ENCODE measurements around the gene SMOC1. TPM values are rescaled to one million over a fixed set of nuclear protein-coding genes. Genes with fewer than 3 reads are reported as not detected.

The SMOC1 gene
- total and polyA plus RNA-seq, 7 experiments from 2014 or later, result 0.71 TPM; not detected in 6

DNA sequence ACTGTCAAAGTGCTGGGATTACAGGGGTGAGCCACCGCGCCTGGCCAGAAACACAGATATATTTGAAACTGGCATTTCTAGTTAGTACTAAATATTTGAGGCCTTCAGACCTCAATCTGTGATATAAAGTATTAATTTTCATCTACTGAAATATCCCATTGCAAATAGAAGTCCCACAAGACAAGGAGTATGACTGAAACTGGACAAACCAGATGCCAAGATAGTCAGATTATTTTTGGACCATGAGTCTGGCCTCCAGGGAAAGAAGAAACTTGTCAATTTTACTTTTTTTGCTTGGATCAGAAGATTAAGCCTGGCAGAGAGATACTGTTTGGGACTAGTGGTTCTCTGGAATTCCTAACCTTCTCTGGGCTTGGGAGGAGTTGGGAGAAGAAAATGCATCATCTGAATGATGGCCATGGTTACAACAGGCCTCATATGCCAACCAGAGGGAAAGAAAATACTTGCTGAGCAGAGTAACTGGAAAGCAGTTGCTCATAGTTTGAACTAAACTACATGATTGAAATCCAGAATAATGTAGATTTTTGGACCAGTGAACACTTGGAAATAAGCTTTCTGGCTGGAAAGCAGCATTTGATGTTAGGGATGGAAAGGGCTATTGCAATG lies 2.9 kb upstream of the SMOC1 start:
- no peak overlapping the region for H3K4me3 Mint-ChIP-seq
- Histone ChIP-seq H3K4me1 (ENCODE audit: control insufficient read depth in 2 of 2, insufficient read depth in 2 of 2, low read length in 2 of 2) (no peaks in the 10 kb centered on the region), H3K27ac (ENCODE audit: low read depth, low read length) (no peak overlapping the region), H3K36me3 (ENCODE audit: control insufficient read depth in 2 of 3, insufficient read depth in 3 of 3, low read length in 3 of 3) (no peaks in the 10 kb centered on the region), H3K9me3 (ENCODE audit: control insufficient read depth in 2 of 3, low read length in 3 of 3) (no peaks in the 10 kb centered on the region), H3K4me3 (ENCODE audit: low read length) (no peak overlapping the region), H3K27me3 (ENCODE audit: control insufficient read depth in 2 of 2, insufficient read depth in 2 of 2, low read length in 2 of 2) (no peaks in the 10 kb centered on the region)
- H3K36me3 Mint-ChIP-seq, result no peaks in the 10 kb centered on the region
- intact Hi-C loops (cut with micrococcal nuclease), result no loop called here
- H3K27me3 Mint-ChIP-seq, result peaks cover 36 to 54% (median 43%) of the 10 kb centered on the region in 5 donors
- peaks cover 0 to 7% (median 0%) of the 10 kb centered on the region in 7 donors for H3K4me1 Mint-ChIP-seq
- POLR2A ChIA-PET, result no interaction called here
- no peak for DNase-seq
- no peak overlapping the region for H3K27ac Mint-ChIP-seq
- no peak for ATAC-seq
- H3K9me3 Mint-ChIP-seq, result peaks cover 0 to 16% (median 1%) of the 10 kb centered on the region in 11 donors
- CTCF ChIA-PET, result no interaction called here

DNA sequence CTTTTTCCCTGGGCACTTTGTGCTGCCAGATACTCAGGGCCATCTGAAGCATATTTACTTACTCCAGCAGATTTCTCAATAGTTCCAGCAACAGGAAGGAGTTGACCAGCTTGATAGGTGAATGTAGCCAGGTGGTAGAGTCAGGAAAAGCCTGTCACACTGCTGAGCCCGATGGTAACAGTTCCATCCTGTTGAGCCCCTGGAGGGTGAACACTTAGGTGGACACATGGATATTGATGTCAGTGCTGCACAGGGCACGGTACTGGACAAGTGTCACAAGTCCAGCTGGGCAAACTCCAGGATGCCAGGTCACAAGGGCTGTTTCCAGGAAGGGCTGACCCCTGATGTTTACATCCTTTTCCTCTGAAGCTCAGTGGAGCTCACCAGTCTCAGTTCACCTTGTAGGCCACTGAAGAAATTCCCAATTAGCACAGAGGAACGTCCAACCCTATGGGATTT lies 2.3 kb upstream of the SMOC1 start:
- no peak overlapping the region for H3K4me3 Mint-ChIP-seq
- no peaks in the 10 kb centered on the region for H3K9me3 ChIP-seq (ENCODE audit: control insufficient read depth in 2 of 3, low read length in 3 of 3)
- no peak for ATAC-seq
- no peak overlapping the region for H3K27ac ChIP-seq (ENCODE audit: low read depth, low read length)
- peaks cover 0 to 7% (median 0%) of the 10 kb centered on the region in 7 donors for H3K4me1 Mint-ChIP-seq
- POLR2A ChIA-PET, result no interaction called here
- peaks cover 0 to 16% (median 1%) of the 10 kb centered on the region in 11 donors for H3K9me3 Mint-ChIP-seq
- H3K27ac Mint-ChIP-seq, result no peak overlapping the region
- H3K4me3 ChIP-seq (ENCODE audit: low read length), result no peak overlapping the region
- no peaks in the 10 kb centered on the region for H3K27me3 ChIP-seq (ENCODE audit: control insufficient read depth in 2 of 2, insufficient read depth in 2 of 2, low read length in 2 of 2)
- peaks cover 41 to 59% (median 48%) of the 10 kb centered on the region in 5 donors for H3K27me3 Mint-ChIP-seq
- H3K4me1 ChIP-seq (ENCODE audit: control insufficient read depth in 2 of 2, insufficient read depth in 2 of 2, low read length in 2 of 2), result no peaks in the 10 kb centered on the region
- H3K36me3 Mint-ChIP-seq, result no peaks in the 10 kb centered on the region
- H3K36me3 ChIP-seq (ENCODE audit: control insufficient read depth in 2 of 3, insufficient read depth in 3 of 3, low read length in 3 of 3), result no peaks in the 10 kb centered on the region
- DNase-seq, result no peak
- CTCF ChIA-PET, result no interaction called here
- intact Hi-C loops (cut with micrococcal nuclease), result no loop called here

DNA sequence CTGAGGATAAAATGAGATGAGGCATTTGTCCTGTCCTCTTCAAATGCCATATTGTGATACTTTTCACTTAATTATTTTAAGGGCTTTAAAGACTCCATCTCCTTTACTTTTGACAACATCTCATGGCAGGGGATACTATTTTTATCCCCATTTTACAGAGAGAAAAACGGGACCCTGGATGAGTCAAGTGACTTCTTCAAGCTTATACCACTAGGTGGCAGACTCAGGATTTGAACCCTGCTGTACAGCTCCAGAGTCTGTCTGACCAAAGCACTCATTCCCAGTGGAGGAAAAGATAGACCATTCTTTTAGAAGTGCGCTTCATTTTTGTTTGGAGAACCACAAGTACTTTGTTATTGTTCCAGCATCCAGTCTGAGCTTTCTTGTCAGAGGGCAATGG lies 1.7 kb upstream of the SMOC1 start:
- Mint-ChIP-seq H3K36me3 (no peaks in the 10 kb centered on the region), H3K4me1 (peaks cover 0 to 7% (median 0%) of the 10 kb centered on the region in 7 donors), H3K9me3 (peaks cover 0 to 16% (median 1%) of the 10 kb centered on the region in 11 donors), H3K27ac (no peak overlapping the region), H3K27me3 (peaks cover 45 to 65% (median 53%) of the 10 kb centered on the region in 5 donors), H3K4me3 (no peak overlapping the region)
- no peak overlapping the region for H3K4me3 ChIP-seq (ENCODE audit: low read length)
- no peaks in the 10 kb centered on the region for H3K36me3 ChIP-seq (ENCODE audit: control insufficient read depth in 2 of 3, insufficient read depth in 3 of 3, low read length in 3 of 3)
- intact Hi-C loops (cut with micrococcal nuclease), result no loop called here
- H3K4me1 ChIP-seq (ENCODE audit: control insufficient read depth in 2 of 2, insufficient read depth in 2 of 2, low read length in 2 of 2), result no peaks in the 10 kb centered on the region
- no peak for ATAC-seq
- CTCF ChIA-PET, result no interaction called here
- no peak overlapping the region for H3K27ac ChIP-seq (ENCODE audit: low read depth, low read length)
- POLR2A ChIA-PET, result no interaction called here
- no peak for DNase-seq
- peaks cover 0 to 3% of the 10 kb centered on the region in 2 donors for H3K27me3 ChIP-seq (ENCODE audit: control insufficient read depth in 2 of 2, insufficient read depth in 2 of 2, low read length in 2 of 2)
- no peaks in the 10 kb centered on the region for H3K9me3 ChIP-seq (ENCODE audit: control insufficient read depth in 2 of 3, low read length in 3 of 3)

DNA sequence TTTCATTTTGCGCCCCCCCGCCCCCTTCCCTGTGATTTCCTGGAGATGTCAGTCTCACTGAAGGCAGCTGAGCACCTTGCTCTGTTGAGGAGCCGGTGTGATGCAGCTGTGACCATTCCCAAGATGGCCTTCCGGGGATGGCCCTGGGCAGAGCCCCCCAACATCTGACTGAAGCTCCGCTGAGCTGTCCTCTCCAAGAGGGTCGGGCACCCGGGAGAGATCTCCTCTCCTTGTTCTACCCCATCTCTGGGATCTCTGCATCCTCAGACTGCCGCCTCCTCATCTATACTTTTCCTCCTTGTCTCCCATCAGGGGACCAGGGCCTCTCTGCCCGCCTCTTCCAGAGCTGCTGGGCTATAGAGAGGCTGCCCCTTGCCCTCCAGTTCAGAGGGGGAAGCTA lies 965 bp upstream of the SMOC1 start:
- ChIA-PET CTCF (no interaction called here), POLR2A (no interaction called here)
- Histone ChIP-seq H3K9me3 (ENCODE audit: control insufficient read depth in 2 of 3, low read length in 3 of 3) (no peaks in the 10 kb centered on the region), H3K4me1 (ENCODE audit: control insufficient read depth in 2 of 2, insufficient read depth in 2 of 2, low read length in 2 of 2) (no peaks in the 10 kb centered on the region), H3K4me3 (ENCODE audit: low read length) (no peak overlapping the region), H3K36me3 (ENCODE audit: control insufficient read depth in 2 of 3, insufficient read depth in 3 of 3, low read length in 3 of 3) (no peaks in the 10 kb centered on the region), H3K27ac (ENCODE audit: low read depth, low read length) (no peak overlapping the region), H3K27me3 (ENCODE audit: control insufficient read depth in 2 of 2, insufficient read depth in 2 of 2, low read length in 2 of 2) (peaks cover 0 to 4% of the 10 kb centered on the region in 2 donors)
- DNase-seq (no peak), ATAC-seq (no peak)
- Mint-ChIP-seq H3K4me1 (peaks cover 0 to 7% (median 0%) of the 10 kb centered on the region in 7 donors), H3K27ac (no peak overlapping the region), H3K4me3 (peak overlapping the region in 2 of 10 donors; percentile 51 to 58), H3K36me3 (no peaks in the 10 kb centered on the region), H3K9me3 (peaks cover 0 to 16% (median 0%) of the 10 kb centered on the region in 11 donors), H3K27me3 (peaks cover 45 to 71% (median 54%) of the 10 kb centered on the region in 5 donors)
- intact Hi-C loops (cut with micrococcal nuclease), result loop anchor here in 1 of 2 donors (2.0 kb wide), 1 partner anchor 149 kb away; no protein-coding TSS in a partner anchor

DNA sequence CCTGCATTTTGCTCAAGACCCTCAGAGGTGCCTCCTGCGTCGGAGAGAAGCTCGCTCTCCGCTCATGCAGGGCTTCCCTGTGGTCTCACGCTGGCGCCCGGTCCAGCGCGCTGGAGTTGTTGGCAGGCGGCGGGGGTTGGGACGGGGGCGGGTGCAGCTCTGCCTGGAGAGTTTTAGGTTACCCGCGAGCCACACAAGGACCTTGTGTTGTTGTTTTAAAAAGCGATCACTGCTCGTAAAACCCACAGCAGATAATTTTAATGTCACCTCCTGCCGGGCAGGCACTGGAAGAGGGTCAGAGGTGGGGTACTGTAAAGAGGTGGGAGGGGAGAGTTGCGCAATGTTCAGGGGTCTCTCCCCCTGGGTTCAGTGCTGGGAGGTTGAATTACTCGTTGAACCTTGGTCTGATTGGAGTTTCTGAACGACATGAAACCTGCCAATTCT lies 850 bp downstream of the SMOC1 start:
- DNase-seq, result no peak
- ChIA-PET CTCF (no interaction called here), POLR2A (no interaction called here)
- H3K4me3 ChIP-seq (ENCODE audit: low read length), result no peak overlapping the region
- peaks cover 0 to 2% (median 0%) of the 10 kb centered on the region in 11 donors for H3K9me3 Mint-ChIP-seq
- H3K27me3 ChIP-seq (ENCODE audit: control insufficient read depth in 2 of 2, insufficient read depth in 2 of 2, low read length in 2 of 2), result peaks cover 0 to 4% of the 10 kb centered on the region in 2 donors
- H3K4me1 Mint-ChIP-seq, result peaks cover 0 to 7% (median 0%) of the 10 kb centered on the region in 7 donors
- no peak overlapping the region for H3K27ac ChIP-seq (ENCODE audit: low read depth, low read length)
- no peak for ATAC-seq
- intact Hi-C loops (cut with micrococcal nuclease), result no loop called here
- H3K9me3 ChIP-seq (ENCODE audit: control insufficient read depth in 2 of 3, low read length in 3 of 3), result no peaks in the 10 kb centered on the region
- peaks cover 48 to 75% (median 61%) of the 10 kb centered on the region in 5 donors for H3K27me3 Mint-ChIP-seq
- no peak overlapping the region for H3K27ac Mint-ChIP-seq
- no peaks in the 10 kb centered on the region for H3K4me1 ChIP-seq (ENCODE audit: control insufficient read depth in 2 of 2, insufficient read depth in 2 of 2, low read length in 2 of 2)
- peak overlapping the region in 2 of 10 donors; percentile 12 to 31 for H3K4me3 Mint-ChIP-seq
- no peaks in the 10 kb centered on the region for H3K36me3 ChIP-seq (ENCODE audit: control insufficient read depth in 2 of 3, insufficient read depth in 3 of 3, low read length in 3 of 3)
- H3K36me3 Mint-ChIP-seq, result no peaks in the 10 kb centered on the region

DNA sequence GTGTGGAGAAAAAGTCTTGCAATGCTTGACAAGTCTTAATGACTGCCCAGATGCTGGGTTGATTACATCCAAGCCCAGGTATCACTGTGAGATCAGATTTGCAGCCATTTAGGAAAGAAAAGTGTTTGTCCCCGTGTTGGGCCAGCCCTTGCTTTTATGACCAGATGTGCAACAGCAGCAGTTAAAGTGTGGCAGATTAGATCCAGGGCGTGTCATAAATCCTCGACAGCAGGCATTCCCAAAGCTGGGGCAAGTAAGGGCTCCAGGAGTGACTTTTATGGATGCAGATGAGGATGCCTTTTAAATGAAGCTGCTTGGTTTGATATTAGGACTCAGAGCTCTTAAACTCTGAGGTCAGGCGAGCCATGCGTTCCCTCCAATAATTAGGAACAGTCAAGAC lies 1.7 kb downstream of the SMOC1 start:
- ChIA-PET CTCF (no interaction called here), POLR2A (no interaction called here)
- Mint-ChIP-seq H3K4me3 (no peak overlapping the region), H3K4me1 (peaks cover 0 to 7% (median 0%) of the 10 kb centered on the region in 7 donors), H3K9me3 (no peaks in the 10 kb centered on the region), H3K36me3 (no peaks in the 10 kb centered on the region), H3K27me3 (peaks cover 49 to 72% (median 57%) of the 10 kb centered on the region in 5 donors), H3K27ac (no peak overlapping the region)
- H3K36me3 ChIP-seq (ENCODE audit: control insufficient read depth in 2 of 3, insufficient read depth in 3 of 3, low read length in 3 of 3), result no peaks in the 10 kb centered on the region
- H3K4me3 ChIP-seq (ENCODE audit: low read length), result no peak overlapping the region
- DNase-seq (no peak), ATAC-seq (no peak)
- intact Hi-C loops (cut with micrococcal nuclease), result no loop called here
- no peak overlapping the region for H3K27ac ChIP-seq (ENCODE audit: low read depth, low read length)
- peaks cover 0 to 4% of the 10 kb centered on the region in 2 donors for H3K27me3 ChIP-seq (ENCODE audit: control insufficient read depth in 2 of 2, insufficient read depth in 2 of 2, low read length in 2 of 2)
- no peaks in the 10 kb centered on the region for H3K9me3 ChIP-seq (ENCODE audit: control insufficient read depth in 2 of 3, low read length in 3 of 3)
- no peaks in the 10 kb centered on the region for H3K4me1 ChIP-seq (ENCODE audit: control insufficient read depth in 2 of 2, insufficient read depth in 2 of 2, low read length in 2 of 2)
